ENCODE results near the gene CPEB3. TPM values are rescaled to one million over a fixed set of nuclear protein-coding genes. Genes with fewer than 3 reads are reported as not detected.
A peak's percentile ranks its signal among the peaks of the same experiment; 100 is the strongest.

CPEB3 gene
- total RNA-seq, 1 donor from 2014 or later = 2.2 TPM

DNA sequence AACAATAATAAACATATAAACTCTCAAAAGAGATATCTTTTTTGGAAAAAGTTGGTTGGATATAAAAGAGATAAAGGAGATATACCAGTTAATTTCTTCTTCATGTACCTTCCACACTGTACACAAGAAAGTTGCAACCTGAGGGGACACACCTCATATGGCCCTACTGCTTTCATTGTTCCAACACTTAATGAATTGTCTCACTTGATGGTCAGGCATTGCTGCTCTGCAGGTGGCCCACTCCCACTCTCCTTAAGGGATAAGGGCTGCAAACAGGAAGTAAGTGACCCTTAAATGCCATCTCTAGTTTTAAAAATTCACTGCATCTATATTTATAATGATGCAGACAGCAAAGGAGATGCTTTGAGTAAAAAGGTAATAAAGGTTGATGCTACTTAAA lies 215.0 kb downstream of the CPEB3 start:
- H3F3A ChIP-seq (ENCODE audit: low read depth) = no peaks in the 10 kb centered on the region
- H3K36me3 Mint-ChIP-seq = no peaks in the 10 kb centered on the region
- H3K27me3 ChIP-seq = no peaks in the 10 kb centered on the region
- H3K27ac Mint-ChIP-seq = no peak overlapping the region
- H4K20me1 ChIP-seq (ENCODE audit: low read depth) = no peaks in the 10 kb centered on the region
- H3K4me1 Mint-ChIP-seq = no peaks in the 10 kb centered on the region
- no peaks in the 10 kb centered on the region for H3K4me1 ChIP-seq
- no peaks in the 10 kb centered on the region for H3K36me3 ChIP-seq
- no peak overlapping the region for H3K4me3 ChIP-seq
- no peaks in the 10 kb centered on the region for H3K27me3 Mint-ChIP-seq (ENCODE audit: insufficient read depth, low read depth)
- no peak overlapping the region for H3K27ac ChIP-seq
- H3K4me2 ChIP-seq = no peak overlapping the region
- DNase-seq (ENCODE audit: low spot score) = no peak
- no peak overlapping the region for H3K4me3 Mint-ChIP-seq
- TF ChIP-seq EZH2 (IDR thresholded peaks at IDR 0.05) (no peak), EZH2phosphoT487 (IDR thresholded peaks at IDR 0.05) (no peak)
- TF ChIP-seq, protein P1, sequence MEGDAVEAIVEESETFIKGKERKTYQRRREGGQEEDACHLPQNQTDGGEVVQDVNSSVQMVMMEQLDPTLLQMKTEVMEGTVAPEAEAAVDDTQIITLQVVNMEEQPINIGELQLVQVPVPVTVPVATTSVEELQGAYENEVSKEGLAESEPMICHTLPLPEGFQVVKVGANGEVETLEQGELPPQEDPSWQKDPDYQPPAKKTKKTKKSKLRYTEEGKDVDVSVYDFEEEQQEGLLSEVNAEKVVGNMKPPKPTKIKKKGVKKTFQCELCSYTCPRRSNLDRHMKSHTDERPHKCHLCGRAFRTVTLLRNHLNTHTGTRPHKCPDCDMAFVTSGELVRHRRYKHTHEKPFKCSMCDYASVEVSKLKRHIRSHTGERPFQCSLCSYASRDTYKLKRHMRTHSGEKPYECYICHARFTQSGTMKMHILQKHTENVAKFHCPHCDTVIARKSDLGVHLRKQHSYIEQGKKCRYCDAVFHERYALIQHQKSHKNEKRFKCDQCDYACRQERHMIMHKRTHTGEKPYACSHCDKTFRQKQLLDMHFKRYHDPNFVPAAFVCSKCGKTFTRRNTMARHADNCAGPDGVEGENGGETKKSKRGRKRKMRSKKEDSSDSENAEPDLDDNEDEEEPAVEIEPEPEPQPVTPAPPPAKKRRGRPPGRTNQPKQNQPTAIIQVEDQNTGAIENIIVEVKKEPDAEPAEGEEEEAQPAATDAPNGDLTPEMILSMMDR (IDR thresholded peaks at IDR 0.05) = no peak
- H3K9me3 ChIP-seq (ENCODE audit: low read depth) = no peaks in the 10 kb centered on the region
- no peaks in the 10 kb centered on the region for H3K9me3 Mint-ChIP-seq
- H3K9ac ChIP-seq = no peak overlapping the region
- H2AFZ ChIP-seq (replicated peaks) = no peak overlapping the region
- no peaks in the 10 kb centered on the region for H3K79me2 ChIP-seq (ENCODE audit: low read depth)

DNA sequence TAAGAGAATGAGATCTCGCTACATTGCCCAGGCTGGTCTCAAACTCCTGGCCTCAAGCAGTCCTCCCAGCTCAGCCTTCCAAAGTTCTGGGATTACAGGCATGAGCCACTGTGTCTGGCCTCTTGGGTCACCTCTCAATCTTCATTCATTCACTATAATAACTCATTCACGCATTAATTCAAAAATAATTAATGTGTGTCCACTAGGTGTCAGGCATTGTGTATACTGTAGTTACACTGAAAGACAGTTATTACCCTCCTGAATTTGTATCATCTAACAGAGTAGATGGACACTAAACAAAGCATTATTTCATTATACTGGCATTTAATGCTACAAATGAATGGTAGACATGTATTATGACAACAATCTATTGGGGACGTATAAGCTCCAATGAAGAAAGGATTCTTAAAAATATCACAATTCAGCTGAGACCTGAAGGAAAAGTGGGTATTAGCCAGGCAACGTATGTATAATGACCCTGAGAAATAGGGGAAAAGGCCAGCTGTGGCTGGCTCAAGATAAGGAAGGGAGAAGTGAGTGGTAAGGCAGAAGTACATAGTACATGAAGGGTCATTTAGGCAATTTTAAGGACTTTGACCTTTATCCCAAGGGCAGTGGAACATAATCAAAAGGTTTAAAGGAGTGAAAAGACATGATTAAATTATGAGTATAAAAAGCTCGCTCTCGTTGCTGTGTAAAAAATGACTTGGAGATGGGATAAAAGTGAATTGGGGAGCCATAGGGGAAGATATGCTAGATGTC lies 216.6 kb downstream of the CPEB3 start:
- H3K9me3 ChIP-seq (ENCODE audit: low read depth) = no peaks in the 10 kb centered on the region
- no peaks in the 10 kb centered on the region for H3F3A ChIP-seq (ENCODE audit: low read depth)
- no peaks in the 10 kb centered on the region for H3K27me3 Mint-ChIP-seq (ENCODE audit: insufficient read depth, low read depth)
- no peak for DNase-seq (ENCODE audit: low spot score)
- H3K9me3 Mint-ChIP-seq = no peaks in the 10 kb centered on the region
- H3K4me2 ChIP-seq = no peak overlapping the region
- H3K27ac Mint-ChIP-seq = peak overlapping the region; percentile 23
- no peaks in the 10 kb centered on the region for H3K4me1 ChIP-seq
- no peak overlapping the region for H3K27ac ChIP-seq
- H3K36me3 Mint-ChIP-seq = no peaks in the 10 kb centered on the region
- no peaks in the 10 kb centered on the region for H3K36me3 ChIP-seq
- no peaks in the 10 kb centered on the region for H3K27me3 ChIP-seq
- no peak overlapping the region for H3K9ac ChIP-seq
- TF ChIP-seq EZH2 (IDR thresholded peaks at IDR 0.05) = no peak
- TF ChIP-seq, protein P1 (IDR thresholded peaks at IDR 0.05) = no peak
- no peak for TF ChIP-seq EZH2phosphoT487 (IDR thresholded peaks at IDR 0.05)
- no peak overlapping the region for H2AFZ ChIP-seq (replicated peaks)
- no peak overlapping the region for H3K4me3 ChIP-seq
- no peaks in the 10 kb centered on the region for H4K20me1 ChIP-seq (ENCODE audit: low read depth)
- no peaks in the 10 kb centered on the region for H3K79me2 ChIP-seq (ENCODE audit: low read depth)
- no peak overlapping the region for H3K4me3 Mint-ChIP-seq
- H3K4me1 Mint-ChIP-seq = no peaks in the 10 kb centered on the region

DNA sequence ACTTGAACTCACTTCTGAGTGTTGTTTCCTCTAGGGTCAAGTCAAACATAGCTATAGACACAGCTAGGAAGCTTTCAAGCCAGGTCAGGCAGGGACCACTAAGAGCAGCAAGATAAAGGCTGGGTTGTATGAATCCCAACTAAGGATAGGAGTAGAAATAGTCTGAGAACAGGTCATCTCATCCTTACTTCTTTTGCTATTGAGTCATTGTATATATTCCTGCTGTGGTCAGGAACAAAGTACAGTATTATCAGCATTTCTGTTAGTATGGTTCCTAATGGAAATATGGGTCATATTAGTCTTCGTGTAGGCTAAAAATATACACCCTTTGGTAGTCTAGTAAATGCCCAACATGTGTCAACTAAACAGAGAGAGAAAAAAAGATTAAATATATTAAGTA lies 222.0 kb downstream of the CPEB3 start:
- no peaks in the 10 kb centered on the region for H3K9me3 Mint-ChIP-seq
- Histone ChIP-seq H4K20me1 (ENCODE audit: low read depth) (no peaks in the 10 kb centered on the region), H3K27ac (no peak overlapping the region), H3K79me2 (ENCODE audit: low read depth) (no peaks in the 10 kb centered on the region), H3K36me3 (no peaks in the 10 kb centered on the region), H3F3A (ENCODE audit: low read depth) (no peaks in the 10 kb centered on the region), H3K27me3 (no peaks in the 10 kb centered on the region), H3K4me3 (no peak overlapping the region), H3K9ac (no peak overlapping the region), H3K4me2 (no peak overlapping the region), H3K9me3 (ENCODE audit: low read depth) (no peaks in the 10 kb centered on the region), H3K4me1 (no peaks in the 10 kb centered on the region), H2AFZ (replicated peaks) (no peak overlapping the region)
- no peak for TF ChIP-seq EZH2phosphoT487 (IDR thresholded peaks at IDR 0.05)
- TF ChIP-seq, protein P1 (IDR thresholded peaks at IDR 0.05) = no peak
- no peak for TF ChIP-seq EZH2 (IDR thresholded peaks at IDR 0.05)
- no peaks in the 10 kb centered on the region for H3K27me3 Mint-ChIP-seq (ENCODE audit: insufficient read depth, low read depth)
- no peak overlapping the region for H3K27ac Mint-ChIP-seq
- no peaks in the 10 kb centered on the region for H3K36me3 Mint-ChIP-seq
- no peak for DNase-seq (ENCODE audit: low spot score)
- H3K4me3 Mint-ChIP-seq = no peak overlapping the region
- no peaks in the 10 kb centered on the region for H3K4me1 Mint-ChIP-seq

Measured in neural progenitor cell (in vitro differentiated cells).